Spinal cord (tissue), 10 donors: ENCODE measurements around the gene DPH1. TPM values are rescaled to one million over a fixed set of nuclear protein-coding genes. Genes with fewer than 3 reads are reported as not detected.

ENCODE experiments used
- DNase-seq, 6 donors: peaks; one replicate each; pipeline versions ENCODE4 v3.0.0 to v3.0.0-alpha.2; 2013 to 2015; ENCODE audit warnings: low spot score in 6 of 6, low read depth in 4 of 6
- H3K27ac ChIP-seq: one replicate; pipeline ENCODE4 v1.5.1; 2013; ENCODE audit warnings: low read depth, low read length, control low read depth
- H3K27me3 ChIP-seq: one replicate; pipeline ENCODE4 v1.6.1; 2013; ENCODE audit warnings: low read length; ENCODE audit not compliant: control insufficient read depth, insufficient read depth
- H3K36me3 ChIP-seq: one replicate; pipeline ENCODE4 v1.6.1; 2013; ENCODE audit warnings: low read length; ENCODE audit not compliant: control insufficient read depth, insufficient read depth
- H3K4me1 ChIP-seq: one replicate; pipeline ENCODE4 v1.6.1; 2013; ENCODE audit warnings: low read length; ENCODE audit not compliant: control insufficient read depth, insufficient read depth
- H3K4me3 ChIP-seq: one replicate; pipeline ENCODE4 v1.5.1; 2013; ENCODE audit warnings: low read depth, low read length, control low read depth
- H3K9me3 ChIP-seq: one replicate; pipeline ENCODE4 v1.6.1; 2013; ENCODE audit warnings: low read length; ENCODE audit not compliant: control insufficient read depth, insufficient read depth
- WGBS: methylation state at CpG from one replicate; pipeline ENCODE4 v1.1.5; 2013; ENCODE audit warnings: missing lambda C conversion rate; ENCODE audit not compliant: insufficient coverage; 5-methylcytosine and 5-hydroxymethylcytosine counted together
- polyA plus RNA-seq, 2 donors: library from polyadenylated mRNA; unstranded; fragments of 120-200 nt; gene quantifications; one replicate each; pipeline ENCODE4 v1.2.1, GENCODE V29; 2013; ENCODE audit not compliant: insufficient read length in 2 of 2
- total RNA-seq, 2 donors: library from RNA; depleted of rRNA in 1 of 2; stranded (reverse); fragments of 120-200 nt in 1 of 2; fragments of >200 nt in 1 of 2; gene quantifications; one replicate each; pipeline versions ENCODE4 v1.2.3 to v1.2.4, GENCODE V29; 2013 to 2014
- donor health status: healthy.

DPH1 gene
- total and polyA plus RNA-seq, 4 donors, result 21.5 to 83.7 (median 46.5) TPM

DNA sequence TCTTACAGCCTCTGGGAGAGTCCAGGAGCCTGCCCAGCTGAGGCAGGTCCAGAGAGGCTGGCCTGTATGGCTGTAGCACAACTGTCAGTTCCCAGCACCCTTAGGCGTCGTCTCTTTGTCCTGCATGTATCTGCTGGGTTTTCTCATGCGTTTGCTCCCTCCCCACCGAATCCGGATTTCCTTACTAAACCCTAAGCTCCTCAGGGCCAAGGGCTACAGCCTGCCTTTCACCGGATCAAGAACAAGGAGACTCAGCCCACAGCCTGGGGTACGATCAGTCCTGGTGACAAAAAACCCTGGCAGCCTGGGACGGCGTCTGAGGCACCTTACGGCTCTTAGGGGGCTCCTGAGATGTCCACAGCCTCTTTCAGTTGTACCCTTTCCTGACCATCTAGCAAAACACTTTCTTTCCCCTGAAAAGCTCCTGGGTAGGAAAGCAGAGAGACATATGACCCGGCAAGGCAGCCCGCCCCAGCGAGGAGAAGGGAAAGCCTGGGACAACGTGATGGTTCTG is 37.2 kb downstream of the DPH1 start:
- H3K27ac ChIP-seq, result peak overlapping the region; percentile 88
- 70% methylated on average over 11 of the region's 14 CpGs for WGBS
- H3K4me1 ChIP-seq, result peaks cover 82% of the 10 kb centered on the region
- H3K9me3 ChIP-seq, result no peaks in the 10 kb centered on the region
- H3K4me3 ChIP-seq, result no peak overlapping the region
- H3K27me3 ChIP-seq, result no peaks in the 10 kb centered on the region
- H3K36me3 ChIP-seq, result peaks cover 83% of the 10 kb centered on the region
- DNase-seq, result peak in 1 of 6 donors; percentile 25

DNA sequence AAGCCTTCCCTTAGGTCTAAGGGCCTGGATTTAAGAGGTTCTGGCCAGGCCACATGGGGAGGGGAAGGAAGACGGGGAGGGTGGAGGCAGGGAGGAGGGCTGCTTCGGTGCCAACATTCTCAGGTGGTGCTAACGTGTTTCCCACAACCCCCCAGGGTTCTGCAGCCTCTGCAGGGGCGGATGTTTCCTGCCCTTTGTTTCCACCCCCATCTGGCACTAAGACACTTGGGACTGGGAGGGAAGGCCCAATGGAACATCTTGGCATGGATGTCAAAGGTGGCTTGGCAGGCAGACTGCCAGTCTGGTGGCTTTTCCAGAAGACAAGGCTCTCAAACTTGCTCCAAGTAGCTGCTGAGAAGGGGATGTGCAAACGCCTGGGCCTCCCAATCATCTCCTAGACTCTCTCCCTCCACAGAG is 37.7 kb downstream of the DPH1 start:
- peaks cover 79% of the 10 kb centered on the region for H3K4me1 ChIP-seq
- 88% methylated on average over 2 of the region's 5 CpGs for WGBS
- peak overlapping the region; percentile 88 for H3K27ac ChIP-seq
- no peaks in the 10 kb centered on the region for H3K9me3 ChIP-seq
- H3K27me3 ChIP-seq, result no peaks in the 10 kb centered on the region
- H3K36me3 ChIP-seq, result peaks cover 83% of the 10 kb centered on the region
- DNase-seq, result peak in 1 of 6 donors; percentile 31
- H3K4me3 ChIP-seq, result no peak overlapping the region

DNA sequence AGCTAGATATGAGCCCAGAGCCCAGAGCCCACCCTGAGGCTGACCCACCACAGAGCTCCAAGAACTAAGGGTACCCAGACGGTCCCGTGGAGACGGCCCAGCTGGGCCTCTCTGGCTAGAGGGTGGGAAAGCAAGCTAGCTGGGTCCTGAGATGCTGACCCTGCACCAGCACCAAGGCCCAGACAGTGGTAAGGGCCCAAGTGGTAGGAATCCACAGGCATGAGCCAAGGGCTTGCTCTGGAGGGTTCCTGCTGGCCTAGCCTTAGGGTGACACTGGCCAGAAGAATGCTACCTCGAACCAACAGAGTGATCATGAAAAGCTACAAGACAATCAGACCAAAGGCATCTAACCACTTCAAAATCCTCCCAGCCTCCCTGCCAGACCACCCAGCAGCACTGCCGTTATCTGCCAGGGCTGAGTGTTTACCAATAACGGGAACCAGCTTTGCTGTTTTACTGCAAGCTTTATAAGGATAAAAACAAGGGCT is 38.1 kb downstream of the DPH1 start:
- Histone ChIP-seq H3K9me3 (no peaks in the 10 kb centered on the region), H3K27ac (peak overlapping the region; percentile 88), H3K4me1 (peaks cover 74% of the 10 kb centered on the region), H3K36me3 (peaks cover 79% of the 10 kb centered on the region), H3K4me3 (no peak overlapping the region), H3K27me3 (no peaks in the 10 kb centered on the region)
- 61% methylated on average over 5 of the region's 6 CpGs for WGBS
- DNase-seq, result no peak

DNA sequence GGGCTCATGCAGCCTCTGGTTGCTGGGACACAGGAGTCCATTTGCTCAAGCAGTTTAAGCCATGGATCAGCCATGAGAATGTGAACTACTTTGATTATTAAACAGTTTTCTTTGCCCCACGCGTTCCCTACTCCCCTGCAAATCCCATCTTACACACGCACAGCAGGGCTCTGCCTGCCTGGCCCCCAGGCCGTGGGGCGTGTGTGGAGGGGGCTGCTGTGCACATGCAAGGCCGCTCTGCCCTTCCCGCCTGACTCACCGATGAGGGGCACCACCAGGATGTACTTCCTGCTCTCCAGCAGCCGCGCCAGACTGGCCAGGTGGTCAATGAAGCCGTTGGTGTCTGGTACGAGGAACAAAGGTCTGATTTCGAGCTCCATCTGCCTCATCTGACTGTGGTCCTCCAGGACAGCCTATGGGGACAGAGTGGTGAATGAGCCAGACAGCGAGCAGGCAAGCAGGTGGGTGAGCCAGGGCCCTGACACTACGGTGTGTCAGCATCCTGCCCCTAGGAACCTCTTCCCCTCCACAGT is 38.6 kb downstream of the DPH1 start:
- no peak overlapping the region for H3K4me3 ChIP-seq
- H3K27ac ChIP-seq, result peak overlapping the region; percentile 88
- no peaks in the 10 kb centered on the region for H3K9me3 ChIP-seq
- peaks cover 75% of the 10 kb centered on the region for H3K36me3 ChIP-seq
- DNase-seq, result peak in 1 of 6 donors; percentile 38
- no peaks in the 10 kb centered on the region for H3K27me3 ChIP-seq
- peaks cover 69% of the 10 kb centered on the region for H3K4me1 ChIP-seq
- WGBS, result 50% methylated on average over 11 of the region's 15 CpGs

DNA sequence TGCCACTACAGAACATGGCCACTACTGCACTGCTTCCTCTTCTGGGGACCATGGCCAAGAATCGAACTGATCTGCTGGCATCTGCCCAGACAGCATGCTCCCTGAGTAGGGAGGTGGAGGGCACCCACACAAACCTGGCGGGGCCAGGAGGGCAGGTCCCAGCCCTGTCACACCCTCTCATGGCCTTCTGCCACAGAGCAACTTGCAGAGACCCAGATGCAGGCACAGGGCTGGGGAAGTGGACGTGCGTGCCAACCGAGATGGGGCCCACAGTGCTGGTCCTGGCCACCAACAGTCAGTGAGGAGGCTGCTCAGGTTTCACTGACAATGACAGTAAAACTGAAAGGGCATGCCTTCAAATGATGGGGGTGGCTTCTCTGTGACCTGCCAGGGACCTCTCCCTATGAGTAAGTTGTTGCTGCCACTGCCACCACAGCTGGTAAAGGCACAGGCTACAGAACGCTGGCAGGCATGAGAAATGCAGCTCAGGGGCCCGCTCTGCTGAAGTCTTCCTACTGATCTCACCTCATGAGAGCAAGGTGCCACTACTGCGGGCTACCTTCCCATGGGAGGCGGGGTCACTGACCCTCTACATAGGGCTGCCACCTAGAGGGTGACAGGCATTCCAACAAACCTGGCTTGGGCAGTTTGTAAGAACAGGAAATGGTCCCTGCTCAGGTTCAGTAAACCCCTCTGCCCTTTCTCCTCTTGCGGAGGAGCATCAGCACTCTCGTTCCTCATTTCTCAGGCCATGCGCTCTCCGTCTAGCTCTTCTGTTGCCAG is 40.5 kb downstream of the DPH1 start:
- peaks cover 65% of the 10 kb centered on the region for H3K36me3 ChIP-seq
- 73% methylated on average over 13 of the region's 13 CpGs for WGBS
- H3K4me1 ChIP-seq, result peaks cover 62% of the 10 kb centered on the region
- peak overlapping the region; percentile 65 for H3K27ac ChIP-seq
- no peak overlapping the region for H3K4me3 ChIP-seq
- DNase-seq, result no peak
- no peaks in the 10 kb centered on the region for H3K9me3 ChIP-seq
- H3K27me3 ChIP-seq, result no peaks in the 10 kb centered on the region

DNA sequence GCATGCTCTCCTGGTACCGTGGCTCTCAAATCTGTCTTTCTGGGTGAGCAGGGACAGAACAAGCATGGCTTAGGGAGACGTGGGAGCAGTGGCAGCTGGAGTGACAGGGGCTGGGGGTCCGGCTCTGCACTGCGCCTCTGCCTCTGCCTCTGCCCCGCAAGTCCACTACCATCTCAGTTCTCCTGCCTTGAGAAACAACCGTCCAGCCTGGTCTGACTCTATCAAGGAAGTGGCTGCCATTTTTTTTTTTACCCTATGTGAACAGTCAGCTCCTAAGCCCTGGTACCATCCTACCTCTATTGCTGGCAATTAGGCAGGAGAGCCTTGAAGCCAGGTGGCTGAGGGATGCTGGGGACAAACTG is 41.1 kb downstream of the DPH1 start:
- no peaks in the 10 kb centered on the region for H3K9me3 ChIP-seq
- no peak overlapping the region for H3K4me3 ChIP-seq
- 93% methylated on average over 6 of the region's 6 CpGs for WGBS
- H3K4me1 ChIP-seq, result peaks cover 62% of the 10 kb centered on the region
- peaks cover 63% of the 10 kb centered on the region for H3K36me3 ChIP-seq
- H3K27me3 ChIP-seq, result no peaks in the 10 kb centered on the region
- H3K27ac ChIP-seq, result peak overlapping the region; percentile 65
- no peak for DNase-seq

DNA sequence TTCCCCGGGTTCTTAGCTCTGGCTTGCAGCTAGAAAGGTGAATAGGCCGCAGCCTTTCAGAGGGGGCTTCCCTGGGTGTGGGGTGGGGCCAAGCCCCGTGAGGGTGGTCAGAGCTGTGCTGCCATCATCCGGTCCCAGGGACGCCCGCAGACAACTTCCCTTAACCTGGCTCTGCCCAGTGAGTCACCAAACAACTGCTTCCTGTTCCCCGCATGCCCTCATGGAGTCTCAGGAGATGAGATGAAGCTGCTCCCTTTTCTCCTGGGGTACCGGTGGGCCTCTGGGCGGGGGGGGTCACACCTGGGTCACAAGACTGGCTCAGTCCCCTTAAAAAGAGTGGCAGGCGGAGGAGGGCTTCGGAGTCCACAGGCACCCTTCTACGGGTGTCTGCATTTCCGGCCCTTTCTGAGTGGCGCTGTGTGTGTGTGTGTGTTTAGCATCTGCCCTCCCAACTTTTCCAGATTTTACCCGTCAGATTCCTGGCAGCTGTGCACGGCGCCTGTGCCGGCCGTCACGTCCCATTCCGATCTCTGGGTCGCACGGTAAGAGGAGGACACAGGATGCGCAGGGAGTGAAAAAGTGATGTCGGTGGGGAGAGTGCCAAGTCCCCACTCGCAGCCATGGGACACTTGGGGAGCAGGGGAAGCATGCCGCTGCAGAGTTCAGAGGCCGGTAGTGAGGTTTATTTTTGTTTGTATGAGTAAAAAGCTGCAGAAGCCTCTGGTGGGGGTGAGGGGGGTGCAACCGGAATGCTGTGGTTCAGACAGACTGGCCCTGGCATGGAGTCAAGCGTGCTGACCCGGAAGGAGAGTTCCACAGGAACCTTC is 41.7 kb downstream of the DPH1 start:
- peak in 1 of 6 donors; percentile 49 for DNase-seq
- no peak overlapping the region for H3K4me3 ChIP-seq

DNA sequence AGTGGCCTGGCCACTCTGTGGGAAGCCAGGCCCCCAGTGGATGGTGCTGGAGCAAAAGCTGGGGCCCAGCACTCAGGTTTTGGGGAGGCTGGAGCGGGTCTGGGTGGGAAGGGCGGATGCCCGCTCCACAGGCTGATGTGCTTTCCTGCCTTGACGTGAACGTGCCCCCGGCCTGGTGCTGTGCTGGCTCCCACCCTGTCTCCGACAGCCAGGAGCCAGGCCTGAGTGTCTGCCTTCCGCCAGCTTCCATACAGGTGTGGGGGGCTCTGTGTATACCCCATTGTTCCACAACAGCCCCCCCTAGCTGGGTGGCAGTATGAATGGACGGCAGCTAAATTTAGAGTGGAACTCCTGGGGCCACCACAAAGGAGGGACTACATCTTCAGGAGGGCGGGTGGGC is 45.0 kb downstream of the DPH1 start:
- 61% methylated on average over 8 of the region's 10 CpGs for WGBS
- Histone ChIP-seq H3K27ac (peak overlapping the region; percentile 72), H3K36me3 (peaks cover 56% of the 10 kb centered on the region), H3K9me3 (no peaks in the 10 kb centered on the region), H3K4me1 (peaks cover 45% of the 10 kb centered on the region), H3K4me3 (no peak overlapping the region), H3K27me3 (no peaks in the 10 kb centered on the region)
- no peak for DNase-seq

More for the DNA sequence above, 41.7 kb downstream of the DPH1 start:
- Histone ChIP-seq H3K36me3 (peaks cover 63% of the 10 kb centered on the region), H3K27ac (peak overlapping the region; percentile 65), H3K4me1 (peaks cover 62% of the 10 kb centered on the region), H3K9me3 (no peaks in the 10 kb centered on the region), H3K27me3 (no peaks in the 10 kb centered on the region)
- 85% methylated on average over 26 of the region's 31 CpGs for WGBS

DNA sequence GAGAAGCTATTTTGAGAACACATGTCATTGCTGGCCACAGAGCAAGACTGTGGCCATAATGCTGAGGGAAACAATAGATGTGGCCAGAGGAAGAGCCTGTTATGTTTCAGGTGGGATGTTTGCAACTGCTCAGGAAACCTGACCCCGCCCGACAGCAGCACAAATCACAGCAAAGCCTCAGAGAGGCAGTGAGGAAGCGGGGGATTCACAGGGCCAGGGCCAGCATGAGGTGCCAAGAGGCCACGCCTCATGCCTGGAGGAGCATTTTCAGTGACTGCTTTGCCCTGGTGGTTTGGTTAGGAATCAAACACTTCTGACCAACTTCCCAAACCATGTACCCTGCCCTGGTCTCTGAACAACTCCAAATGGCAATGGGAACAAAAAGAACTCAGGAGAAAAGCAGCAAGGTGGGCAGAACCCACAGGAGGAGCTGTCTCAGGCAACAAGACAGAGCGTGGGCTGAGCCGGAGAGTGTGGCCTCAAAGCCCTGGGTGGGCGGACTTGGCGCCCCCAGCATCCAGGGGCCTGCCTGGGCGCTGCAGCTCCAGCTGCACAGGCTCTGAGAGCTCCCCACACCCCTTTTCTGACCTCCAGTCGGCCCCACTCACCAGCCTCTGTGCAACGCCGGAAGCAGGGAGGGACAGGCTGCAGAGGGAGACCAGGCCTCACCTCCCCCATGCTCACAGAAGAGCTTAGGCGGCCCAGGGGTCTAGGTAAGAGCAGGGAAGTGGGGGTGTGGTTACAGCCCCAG is 45.6 kb downstream of the DPH1 start:
- H3K4me1 ChIP-seq, result peaks cover 39% of the 10 kb centered on the region
- H3K36me3 ChIP-seq, result peaks cover 54% of the 10 kb centered on the region
- H3K27ac ChIP-seq, result peak overlapping the region; percentile 72
- H3K9me3 ChIP-seq, result no peaks in the 10 kb centered on the region
- WGBS, result 83% methylated on average over 7 of the region's 13 CpGs
- H3K27me3 ChIP-seq, result no peaks in the 10 kb centered on the region
- no peak overlapping the region for H3K4me3 ChIP-seq
- peak in 1 of 6 donors; percentile 47 for DNase-seq
